Measurements from ENCODE around the gene GZMM.

The GZMM gene

GRCh38 chr19:522726-523125, 21.1 kb upstream of the GZMM start:
- Histone ChIP-seq H3K14ac (ENCODE audit: low read length) (no peak overlapping the region), H3K9me3 (ENCODE audit: insufficient read depth, low read depth, low read length) (peaks cover 8% of the 10 kb centered on the region), H4K12ac (ENCODE audit: low read depth, low read length) (no peak overlapping the region), H4K8ac (ENCODE audit: low read depth, low read length) (no peak overlapping the region), H2BK5ac (ENCODE audit: low read depth, low read length, poor library complexity) (no peak overlapping the region), H3K79me1 (ENCODE audit: low read length) (no peaks in the 10 kb centered on the region), H3K9ac (ENCODE audit: low read length) (no peak overlapping the region), H4K91ac (ENCODE audit: low read depth, low read length) (no peak overlapping the region), H3K36me3 (ENCODE audit: control insufficient read depth in 1 of 2, insufficient read depth in 2 of 2, low read length in 2 of 2) (peaks cover 0 to 8% of the 10 kb centered on the region in 2 experiments), H3K23ac (ENCODE audit: low read length) (no peak overlapping the region), H3K79me2 (ENCODE audit: control insufficient read depth, insufficient read depth, low read length, poor library complexity) (no peaks in the 10 kb centered on the region), H2BK120ac (ENCODE audit: insufficient read depth, low read length, poor library complexity) (no peak overlapping the region), H3K4ac (ENCODE audit: low read depth, low read length) (no peak overlapping the region), H3K4me3 (ENCODE audit: low read depth, low read length) (no peak overlapping the region), H2AFZ (ENCODE audit: insufficient read depth, low read length, poor library complexity) (no peak overlapping the region), H2AK5ac (ENCODE audit: low read length) (no peak overlapping the region), H2BK12ac (ENCODE audit: low read length) (no peak overlapping the region), H3K27ac (ENCODE audit: low read depth, low read length) (no peak overlapping the region), H3K4me2 (ENCODE audit: low read length) (no peak overlapping the region), H3K18ac (ENCODE audit: low read length) (no peak overlapping the region), H3K27me3 (ENCODE audit: insufficient read depth, low read length) (peaks cover 2% of the 10 kb centered on the region), H3K4me1 (ENCODE audit: control insufficient read depth in 1 of 2, insufficient read depth in 2 of 2, low read length in 2 of 2) (peaks cover 0 to 3% of the 10 kb centered on the region in 2 experiments)
- no CpG with 5 or more reads among the region's 12 CpGs for WGBS (ENCODE audit: extremely low coverage, insufficient coverage, insufficient read length)
- no peak for DNase-seq

- Histone ChIP-seq H3K79me1 (ENCODE audit: low read length) (no peaks in the 10 kb centered on the region), H2BK120ac (ENCODE audit: insufficient read depth, low read length, poor library complexity) (no peak overlapping the region), H3K9ac (ENCODE audit: low read length) (no peak overlapping the region), H2AFZ (ENCODE audit: insufficient read depth, low read length, poor library complexity) (no peak overlapping the region), H4K8ac (ENCODE audit: low read depth, low read length) (no peak overlapping the region), H3K27ac (ENCODE audit: low read depth, low read length) (no peak overlapping the region), H3K9me3 (ENCODE audit: insufficient read depth, low read depth, low read length) (peaks cover 8% of the 10 kb centered on the region), H3K4ac (ENCODE audit: low read depth, low read length) (no peak overlapping the region), H3K14ac (ENCODE audit: low read length) (no peak overlapping the region), H3K18ac (ENCODE audit: low read length) (no peak overlapping the region), H4K91ac (ENCODE audit: low read depth, low read length) (no peak overlapping the region), H3K4me1 (ENCODE audit: control insufficient read depth in 1 of 2, insufficient read depth in 2 of 2, low read length in 2 of 2) (no peaks in the 10 kb centered on the region), H2AK5ac (ENCODE audit: low read length) (no peak overlapping the region), H4K12ac (ENCODE audit: low read depth, low read length) (no peak overlapping the region), H3K36me3 (ENCODE audit: control insufficient read depth in 1 of 2, insufficient read depth in 2 of 2, low read length in 2 of 2) (peaks cover 0 to 8% of the 10 kb centered on the region in 2 experiments), H3K27me3 (ENCODE audit: insufficient read depth, low read length) (peaks cover 2% of the 10 kb centered on the region), H3K23ac (ENCODE audit: low read length) (no peak overlapping the region), H3K4me3 (ENCODE audit: low read depth, low read length) (no peak overlapping the region), H2BK5ac (ENCODE audit: low read depth, low read length, poor library complexity) (no peak overlapping the region), H3K4me2 (ENCODE audit: low read length) (no peak overlapping the region), H3K79me2 (ENCODE audit: control insufficient read depth, insufficient read depth, low read length, poor library complexity) (no peaks in the 10 kb centered on the region), H2BK12ac (ENCODE audit: low read length) (no peak overlapping the region)
- peak; percentile 38 to 51 for DNase-seq
- WGBS (ENCODE audit: extremely low coverage, insufficient coverage, insufficient read length): no CpG with 5 or more reads among the region's 29 CpGs
These were observed 19.7 kb upstream of the GZMM start for GRCh38 chr19:524062-524674.

- Histone ChIP-seq H4K91ac (ENCODE audit: low read depth, low read length) (no peak overlapping the region), H4K8ac (ENCODE audit: low read depth, low read length) (no peak overlapping the region), H3K4me1 (ENCODE audit: control insufficient read depth in 1 of 2, insufficient read depth in 2 of 2, low read length in 2 of 2) (no peaks in the 10 kb centered on the region), H3K4me3 (ENCODE audit: low read depth, low read length) (no peak overlapping the region), H4K12ac (ENCODE audit: low read depth, low read length) (no peak overlapping the region), H3K79me2 (ENCODE audit: control insufficient read depth, insufficient read depth, low read length, poor library complexity) (no peaks in the 10 kb centered on the region), H2BK12ac (ENCODE audit: low read length) (no peak overlapping the region), H2AFZ (ENCODE audit: insufficient read depth, low read length, poor library complexity) (no peak overlapping the region), H3K14ac (ENCODE audit: low read length) (no peak overlapping the region), H3K79me1 (ENCODE audit: low read length) (no peaks in the 10 kb centered on the region), H3K9ac (ENCODE audit: low read length) (no peak overlapping the region), H3K4me2 (ENCODE audit: low read length) (no peak overlapping the region), H3K27ac (ENCODE audit: low read depth, low read length) (no peak overlapping the region), H3K23ac (ENCODE audit: low read length) (no peak overlapping the region), H2BK120ac (ENCODE audit: insufficient read depth, low read length, poor library complexity) (no peak overlapping the region), H3K36me3 (ENCODE audit: control insufficient read depth in 1 of 2, insufficient read depth in 2 of 2, low read length in 2 of 2) (peaks cover 0 to under 1% of the 10 kb centered on the region in 2 experiments), H3K9me3 (ENCODE audit: insufficient read depth, low read depth, low read length) (peaks cover 5% of the 10 kb centered on the region), H2AK5ac (ENCODE audit: low read length) (no peak overlapping the region), H3K27me3 (ENCODE audit: insufficient read depth, low read length) (peaks cover 2% of the 10 kb centered on the region), H3K4ac (ENCODE audit: low read depth, low read length) (no peak overlapping the region), H2BK5ac (ENCODE audit: low read depth, low read length, poor library complexity) (no peak overlapping the region), H3K18ac (ENCODE audit: low read length) (no peak overlapping the region)
- DNase-seq: no peak
- no CpG with 5 or more reads among the region's 18 CpGs for WGBS (ENCODE audit: extremely low coverage, insufficient coverage, insufficient read length)
These were observed 18.8 kb upstream of the GZMM start for GRCh38 chr19:525029-525428.

- peaks cover under 1% of the 10 kb centered on the region for H3K79me1 ChIP-seq (ENCODE audit: low read length)
- no peak overlapping the region for H3K14ac ChIP-seq (ENCODE audit: low read length)
- H2BK12ac ChIP-seq (ENCODE audit: low read length): no peak overlapping the region
- H4K91ac ChIP-seq (ENCODE audit: low read depth, low read length): no peak overlapping the region
- no peak overlapping the region for H4K8ac ChIP-seq (ENCODE audit: low read depth, low read length)
- H4K12ac ChIP-seq (ENCODE audit: low read depth, low read length): no peak overlapping the region
- H3K9ac ChIP-seq (ENCODE audit: low read length): no peak overlapping the region
- no peak overlapping the region for H2AK5ac ChIP-seq (ENCODE audit: low read length)
- H3K4me1 ChIP-seq (ENCODE audit: control insufficient read depth in 1 of 2, insufficient read depth in 2 of 2, low read length in 2 of 2): peaks cover 0 to 2% of the 10 kb centered on the region in 2 experiments
- DNase-seq: peak; percentile 86 to 88
- no peak overlapping the region for H3K23ac ChIP-seq (ENCODE audit: low read length)
- H2BK5ac ChIP-seq (ENCODE audit: low read depth, low read length, poor library complexity): no peak overlapping the region
- H3K18ac ChIP-seq (ENCODE audit: low read length): no peak overlapping the region
- no peak overlapping the region for H3K4ac ChIP-seq (ENCODE audit: low read depth, low read length)
- no peak overlapping the region for H3K4me2 ChIP-seq (ENCODE audit: low read length)
- no peak overlapping the region for H2BK120ac ChIP-seq (ENCODE audit: insufficient read depth, low read length, poor library complexity)
- H3K79me2 ChIP-seq (ENCODE audit: control insufficient read depth, insufficient read depth, low read length, poor library complexity): peaks cover 2% of the 10 kb centered on the region
- no peaks in the 10 kb centered on the region for H3K36me3 ChIP-seq (ENCODE audit: control insufficient read depth in 1 of 2, insufficient read depth in 2 of 2, low read length in 2 of 2)
- no CpG with 5 or more reads among the region's 13 CpGs for WGBS (ENCODE audit: extremely low coverage, insufficient coverage, insufficient read length)
- H3K9me3 ChIP-seq (ENCODE audit: insufficient read depth, low read depth, low read length): peaks cover 5% of the 10 kb centered on the region
- H2AFZ ChIP-seq (ENCODE audit: insufficient read depth, low read length, poor library complexity): no peak overlapping the region
- no peak overlapping the region for H3K27ac ChIP-seq (ENCODE audit: low read depth, low read length)
- H3K27me3 ChIP-seq (ENCODE audit: insufficient read depth, low read length): peaks cover 2% of the 10 kb centered on the region
- H3K4me3 ChIP-seq (ENCODE audit: low read depth, low read length): no peak overlapping the region
These were observed 17.9 kb upstream of the GZMM start for GRCh38 chr19:525857-526419.

Data from trophoblast cell (in vitro differentiated cells and primary cell).